GM19438 (cell line): Measurements from ENCODE around the gene EGFR.

Source experiments
- ATAC-seq: cut with Tn5 transposase; IDR thresholded peaks from one replicate; pipeline ENCODE4 v1.9.1; 2021; ENCODE audit warnings: low read depth; ENCODE audit not compliant: unreplicated experiment

The EGFR gene

GRCh38 chr7:55198634-55199392 lies 180.0 kb downstream of the EGFR start:
- ATAC-seq, result no peak

DNA sequence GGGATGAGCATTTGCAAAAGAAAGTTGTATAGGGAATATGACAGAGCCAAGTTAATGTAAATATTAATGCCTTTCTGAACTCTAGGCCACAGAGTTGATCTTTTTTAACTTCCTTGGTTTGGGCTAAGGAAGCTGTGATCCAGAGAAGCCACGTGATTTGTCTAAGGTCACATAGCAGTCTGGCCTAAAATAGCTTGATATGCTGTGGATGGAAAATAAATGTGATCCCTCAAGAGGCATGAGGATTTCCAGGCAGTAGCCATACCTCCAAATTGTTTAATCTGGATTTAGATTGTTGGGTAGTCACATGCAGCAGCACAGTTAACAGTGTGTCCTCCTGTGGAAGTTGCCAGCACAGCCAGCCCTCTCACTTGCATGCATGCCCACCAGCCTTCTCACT lies 180.6 kb downstream of the EGFR start:
- ATAC-seq, result no peak

GRCh38 chr7:55200441-55200840 lies 181.6 kb downstream of the EGFR start:
- ATAC-seq, result no peak

DNA sequence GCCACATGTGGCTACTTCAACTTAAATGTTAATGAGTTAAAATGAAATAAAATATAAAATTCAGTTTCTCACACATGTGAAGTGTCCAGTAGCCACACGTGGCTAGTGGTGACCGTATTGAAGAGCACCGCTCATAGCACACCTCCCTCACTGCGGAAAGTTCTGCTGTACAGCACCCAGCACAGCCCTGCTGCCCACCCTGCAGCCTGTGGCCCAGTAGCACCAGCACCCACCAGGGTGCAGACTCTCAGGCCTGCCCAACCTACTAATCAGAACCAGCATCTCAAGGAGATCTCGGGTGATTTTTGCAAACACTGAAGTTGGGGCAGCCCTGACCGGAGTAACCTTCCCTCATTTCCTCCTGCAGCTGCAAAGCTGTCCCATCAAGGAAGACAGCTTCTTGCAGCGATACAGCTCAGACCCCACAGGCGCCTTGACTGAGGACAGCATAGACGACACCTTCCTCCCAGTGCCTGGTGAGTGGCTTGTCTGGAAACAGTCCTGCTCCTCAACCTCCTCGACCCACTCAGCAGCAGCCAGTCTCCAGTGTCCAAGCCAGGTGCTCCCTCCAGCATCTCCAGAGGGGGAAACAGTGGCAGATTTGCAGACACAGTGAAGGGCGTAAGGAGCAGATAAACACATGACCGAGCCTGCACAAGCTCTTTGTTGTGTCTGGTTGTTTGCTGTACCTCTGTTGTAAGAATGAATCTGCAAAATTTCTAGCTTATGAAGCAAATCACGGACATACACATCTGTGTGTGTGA lies 183.5 kb downstream of the EGFR start:
- ATAC-seq, result no peak

GRCh38 chr7:55203300-55203699 lies 184.5 kb downstream of the EGFR start:
- no peak for ATAC-seq

DNA sequence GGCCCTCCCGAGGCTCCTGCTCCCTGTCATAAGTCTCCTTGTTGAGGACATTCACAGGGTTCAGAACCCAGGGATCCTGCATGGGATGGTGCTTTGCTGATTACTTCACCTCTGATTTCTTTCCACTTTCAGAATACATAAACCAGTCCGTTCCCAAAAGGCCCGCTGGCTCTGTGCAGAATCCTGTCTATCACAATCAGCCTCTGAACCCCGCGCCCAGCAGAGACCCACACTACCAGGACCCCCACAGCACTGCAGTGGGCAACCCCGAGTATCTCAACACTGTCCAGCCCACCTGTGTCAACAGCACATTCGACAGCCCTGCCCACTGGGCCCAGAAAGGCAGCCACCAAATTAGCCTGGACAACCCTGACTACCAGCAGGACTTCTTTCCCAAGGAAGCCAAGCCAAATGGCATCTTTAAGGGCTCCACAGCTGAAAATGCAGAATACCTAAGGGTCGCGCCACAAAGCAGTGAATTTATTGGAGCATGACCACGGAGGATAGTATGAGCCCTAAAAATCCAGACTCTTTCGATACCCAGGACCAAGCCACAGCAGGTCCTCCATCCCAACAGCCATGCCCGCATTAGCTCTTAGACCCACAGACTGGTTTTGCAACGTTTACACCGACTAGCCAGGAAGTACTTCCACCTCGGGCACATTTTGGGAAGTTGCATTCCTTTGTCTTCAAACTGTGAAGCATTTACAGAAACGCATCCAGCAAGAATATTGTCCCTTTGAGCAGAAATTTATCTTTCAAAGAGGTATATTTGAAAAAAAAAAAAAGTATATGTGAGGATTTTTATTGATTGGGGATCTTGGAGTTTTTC lies 186.5 kb downstream of the EGFR start:
- no peak for ATAC-seq

DNA sequence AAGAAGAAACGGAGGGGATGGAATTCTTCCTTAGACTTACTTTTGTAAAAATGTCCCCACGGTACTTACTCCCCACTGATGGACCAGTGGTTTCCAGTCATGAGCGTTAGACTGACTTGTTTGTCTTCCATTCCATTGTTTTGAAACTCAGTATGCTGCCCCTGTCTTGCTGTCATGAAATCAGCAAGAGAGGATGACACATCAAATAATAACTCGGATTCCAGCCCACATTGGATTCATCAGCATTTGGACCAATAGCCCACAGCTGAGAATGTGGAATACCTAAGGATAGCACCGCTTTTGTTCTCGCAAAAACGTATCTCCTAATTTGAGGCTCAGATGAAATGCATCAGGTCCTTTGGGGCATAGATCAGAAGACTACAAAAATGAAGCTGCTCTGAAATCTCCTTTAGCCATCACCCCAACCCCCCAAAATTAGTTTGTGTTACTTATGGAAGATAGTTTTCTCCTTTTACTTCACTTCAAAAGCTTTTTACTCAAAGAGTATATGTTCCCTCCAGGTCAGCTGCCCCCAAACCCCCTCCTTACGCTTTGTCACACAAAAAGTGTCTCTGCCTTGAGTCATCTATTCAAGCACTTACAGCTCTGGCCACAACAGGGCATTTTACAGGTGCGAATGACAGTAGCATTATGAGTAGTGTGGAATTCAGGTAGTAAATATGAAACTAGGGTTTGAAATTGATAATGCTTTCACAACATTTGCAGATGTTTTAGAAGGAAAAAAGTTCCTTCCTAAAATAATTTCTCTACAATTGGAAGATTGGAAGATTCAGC lies 187.6 kb downstream of the EGFR start:
- no peak for ATAC-seq

DNA sequence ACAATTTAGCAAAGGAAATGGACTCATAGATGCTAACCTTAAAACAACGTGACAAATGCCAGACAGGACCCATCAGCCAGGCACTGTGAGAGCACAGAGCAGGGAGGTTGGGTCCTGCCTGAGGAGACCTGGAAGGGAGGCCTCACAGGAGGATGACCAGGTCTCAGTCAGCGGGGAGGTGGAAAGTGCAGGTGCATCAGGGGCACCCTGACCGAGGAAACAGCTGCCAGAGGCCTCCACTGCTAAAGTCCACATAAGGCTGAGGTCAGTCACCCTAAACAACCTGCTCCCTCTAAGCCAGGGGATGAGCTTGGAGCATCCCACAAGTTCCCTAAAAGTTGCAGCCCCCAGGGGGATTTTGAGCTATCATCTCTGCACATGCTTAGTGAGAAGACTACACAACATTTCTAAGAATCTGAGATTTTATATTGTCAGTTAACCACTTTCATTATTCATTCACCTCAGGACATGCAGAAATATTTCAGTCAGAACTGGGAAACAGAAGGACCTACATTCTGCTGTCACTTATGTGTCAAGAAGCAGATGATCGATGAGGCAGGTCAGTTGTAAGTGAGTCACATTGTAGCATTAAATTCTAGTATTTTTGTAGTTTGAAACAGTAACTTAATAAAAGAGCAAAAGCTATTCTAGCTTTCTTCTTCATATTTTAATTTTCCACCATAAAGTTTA lies 188.8 kb downstream of the EGFR start:
- no peak for ATAC-seq

GRCh38 chr7:55209366-55209765 lies 190.5 kb downstream of the EGFR start:
- no peak for ATAC-seq

GRCh38 chr7:55210176-55210575 lies 191.4 kb downstream of the EGFR start:
- no peak for ATAC-seq

DNA sequence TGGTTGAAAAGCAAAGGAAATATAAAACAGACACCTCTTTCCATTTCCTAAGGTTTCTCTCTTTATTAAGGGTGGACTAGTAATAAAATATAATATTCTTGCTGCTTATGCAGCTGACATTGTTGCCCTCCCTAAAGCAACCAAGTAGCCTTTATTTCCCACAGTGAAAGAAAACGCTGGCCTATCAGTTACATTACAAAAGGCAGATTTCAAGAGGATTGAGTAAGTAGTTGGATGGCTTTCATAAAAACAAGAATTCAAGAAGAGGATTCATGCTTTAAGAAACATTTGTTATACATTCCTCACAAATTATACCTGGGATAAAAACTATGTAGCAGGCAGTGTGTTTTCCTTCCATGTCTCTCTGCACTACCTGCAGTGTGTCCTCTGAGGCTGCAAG lies 191.9 kb downstream of the EGFR start:
- ATAC-seq, result no peak

DNA sequence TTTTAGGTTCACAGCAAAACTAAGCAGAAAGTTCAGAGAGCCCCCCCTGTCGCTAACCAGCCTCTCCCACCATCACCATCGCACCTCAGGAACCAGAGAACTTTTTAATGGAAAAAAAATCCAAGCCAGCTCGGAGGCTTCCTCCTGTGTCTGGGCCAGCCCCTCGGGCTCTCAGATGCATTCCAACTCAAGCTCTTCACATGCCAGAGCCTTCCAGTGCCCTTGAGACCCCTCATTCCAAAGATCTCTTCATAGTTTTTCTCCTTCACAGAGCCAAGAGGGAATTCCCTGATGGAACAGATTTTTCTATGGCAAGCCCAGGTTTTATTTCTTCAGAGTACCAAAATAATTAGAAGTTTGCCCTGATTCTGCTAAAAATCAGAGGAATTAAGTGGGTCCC lies 192.9 kb downstream of the EGFR start:
- no peak for ATAC-seq

DNA sequence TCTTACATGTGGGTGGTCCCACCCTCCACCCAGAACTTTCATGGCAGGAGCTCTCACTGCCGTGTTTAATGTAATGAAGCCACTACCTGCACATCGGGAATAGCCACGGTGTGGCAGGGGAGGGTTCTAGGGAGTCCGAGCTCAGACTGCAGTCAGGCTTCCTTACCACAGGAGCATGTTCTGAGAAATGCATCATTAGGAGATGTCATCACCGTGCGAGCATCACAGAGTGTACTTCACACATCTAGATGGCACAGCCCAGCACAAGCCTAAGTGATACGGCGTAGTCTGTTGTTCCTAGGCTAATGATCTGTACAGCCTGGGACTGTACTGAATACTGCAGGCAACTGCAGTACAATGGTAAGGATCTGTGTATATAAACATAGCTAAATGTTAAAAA lies 193.4 kb downstream of the EGFR start:
- ATAC-seq, result no peak

- ATAC-seq, result no peak
Observed at GRCh38 chr7:55212838-55213237, 194.0 kb downstream of the EGFR start.

GRCh38 chr7:55214707-55215106 lies 195.9 kb downstream of the EGFR start:
- ATAC-seq, result no peak

DNA sequence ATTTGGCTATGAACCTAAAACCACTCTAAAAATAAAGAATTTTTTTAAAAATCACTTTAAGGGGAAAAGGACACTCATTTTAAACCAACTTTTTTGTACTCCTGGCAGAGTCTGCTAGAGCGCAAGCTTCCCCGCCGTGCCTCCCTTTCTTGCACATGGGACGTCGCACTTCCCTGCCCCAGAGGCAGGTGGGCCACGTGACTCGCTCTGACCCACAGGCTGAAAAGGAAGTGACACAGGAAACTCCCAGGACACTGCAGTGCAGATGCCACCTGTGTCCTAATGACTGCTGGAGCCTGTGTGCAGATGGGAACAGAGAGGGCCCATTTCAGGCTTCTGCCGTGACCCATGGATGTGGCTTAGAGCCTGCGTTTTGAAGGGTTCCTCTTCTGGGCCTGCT lies 204.2 kb downstream of the EGFR start:
- ATAC-seq, result no peak

- no peak for ATAC-seq
Observed at GRCh38 chr7:55224111-55224510, 205.3 kb downstream of the EGFR start.

DNA sequence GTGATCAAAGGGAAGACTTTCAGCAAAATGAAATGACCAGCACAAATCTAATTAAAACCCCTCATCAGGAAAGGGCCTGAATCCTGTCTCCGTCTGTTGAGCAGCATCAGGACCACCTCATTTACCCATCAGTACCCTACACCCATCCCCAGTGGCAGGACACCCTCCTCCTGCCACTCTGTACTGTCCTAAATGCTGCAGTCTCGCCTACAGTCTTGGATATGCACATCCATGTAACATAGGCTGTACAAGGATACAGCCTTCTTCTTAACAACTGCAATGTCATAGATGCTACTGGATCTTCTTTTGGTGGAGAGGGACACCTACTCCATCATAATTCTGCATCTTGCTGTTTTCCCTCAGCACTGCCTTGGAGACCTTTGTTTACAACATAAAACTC lies 206.0 kb downstream of the EGFR start:
- no peak for ATAC-seq

GRCh38 chr7:55230014-55230413 lies 211.2 kb downstream of the EGFR start:
- no peak for ATAC-seq

DNA sequence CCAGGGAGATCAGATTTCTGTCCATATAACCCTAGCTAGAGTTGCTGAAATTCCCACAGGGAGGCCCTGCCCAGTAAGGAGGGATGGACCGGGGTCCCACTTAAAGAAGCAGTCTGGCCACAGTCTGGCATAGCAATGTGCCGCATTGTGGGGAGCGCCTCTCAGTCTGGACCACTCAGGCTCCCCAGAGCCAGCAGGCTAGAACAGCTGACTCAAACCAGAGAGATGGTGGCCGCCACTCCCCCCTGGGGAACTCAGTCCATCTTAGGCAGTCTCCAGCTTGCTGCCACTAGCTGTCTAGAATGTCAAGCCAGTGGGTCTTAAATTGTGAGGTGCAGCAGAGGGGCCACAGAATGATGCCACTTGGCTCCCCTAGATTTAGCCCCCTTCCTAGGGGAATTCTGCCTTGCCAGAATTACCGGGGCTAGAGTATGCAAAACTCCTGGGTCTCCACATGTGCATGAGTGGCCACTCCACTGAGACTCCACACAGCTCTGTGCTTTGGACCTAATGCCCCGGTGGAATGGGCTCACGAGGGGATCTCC lies 213.0 kb downstream of the EGFR start:
- no peak for ATAC-seq
